Measurements from ENCODE around the gene CFP. TPM values are rescaled to one million over a fixed set of nuclear protein-coding genes. Genes with fewer than 3 reads are reported as not detected.
"Not testable (repeated sequence)": the region's sequence is repeated elsewhere in the genome, so short reads cannot be mapped to it uniquely, and the experiment has no call there.

Gene CFP
- 0.08 and 0.47 TPM in 2 replicates for total RNA-seq
- polyA plus RNA-seq (2012) = 0.44 TPM

- no peak for DNase-seq (ENCODE audit: low read depth)
These were observed at the start of gene CFP for GRCh38 chrX:47629419-47630200. Gene CFP, minus strand, starts transcription at chrX:47629930. Its CDS starts 86 bp downstream, at chrX:47629844.

GRCh38 chrX:47675959-47676859 is 46.5 kb upstream of the CFP start:
- not testable (repeated sequence) for DNase-seq (ENCODE audit: low read depth)

GRCh38 chrX:47674776-47675175 is 45.0 kb upstream of the CFP start:
- DNase-seq (ENCODE audit: low read depth) = no peak

- DNase-seq (ENCODE audit: low read depth) = not testable (repeated sequence)
These were observed 36.1 kb upstream of the CFP start for GRCh38 chrX:47665797-47666196.

GRCh38 chrX:47664737-47665136 is 35.0 kb upstream of the CFP start:
- no peak for DNase-seq (ENCODE audit: low read depth)

GRCh38 chrX:47662144-47662657 is 32.5 kb upstream of the CFP start:
- peak; percentile 63 for DNase-seq (ENCODE audit: low read depth)

GRCh38 chrX:47661539-47661938 is 31.8 kb upstream of the CFP start:
- no peak for DNase-seq (ENCODE audit: low read depth)

GRCh38 chrX:47659421-47659726 is 29.6 kb upstream of the CFP start:
- DNase-seq (ENCODE audit: low read depth) = no peak

- DNase-seq (ENCODE audit: low read depth) = peak; percentile 92
These were observed 29.1 kb upstream of the CFP start, which contains the start of gene UXT for GRCh38 chrX:47658684-47659420. Gene UXT, minus strand, starts transcription at chrX:47659180. Its CDS starts 253 bp downstream, at chrX:47658927.

- no peak for DNase-seq (ENCODE audit: low read depth)
These were observed 28.6 kb upstream of the CFP start for GRCh38 chrX:47658301-47658683.

GRCh38 chrX:47651043-47651905 is 21.5 kb upstream of the CFP start:
- no peak for DNase-seq (ENCODE audit: low read depth)

GRCh38 chrX:47650164-47651042 is 20.7 kb upstream of the CFP start, which contains the start of gene ELK1:
Gene ELK1, minus strand, starts transcription at chrX:47650563. Its CDS starts 9,122 bp downstream, at chrX:47641441.
- DNase-seq (ENCODE audit: low read depth) = peak; percentile 99

- no peak for DNase-seq (ENCODE audit: low read depth)
These were observed 20.0 kb upstream of the CFP start for GRCh38 chrX:47649781-47650163.

- DNase-seq (ENCODE audit: low read depth) = no peak
These were observed 19.5 kb upstream of the CFP start for GRCh38 chrX:47649271-47649670.

GRCh38 chrX:47648376-47648775 is 18.6 kb upstream of the CFP start:
- DNase-seq (ENCODE audit: low read depth) = no peak

GRCh38 chrX:47646636-47647035 is 16.9 kb upstream of the CFP start:
- DNase-seq (ENCODE audit: low read depth) = no peak

GRCh38 chrX:47645530-47645929 is 15.8 kb upstream of the CFP start:
- DNase-seq (ENCODE audit: low read depth) = no peak

GRCh38 chrX:47644557-47645091 is 14.9 kb upstream of the CFP start:
- DNase-seq (ENCODE audit: low read depth) = peak; percentile 28

GRCh38 chrX:47643926-47644325 is 14.2 kb upstream of the CFP start:
- DNase-seq (ENCODE audit: low read depth) = peak; percentile 28
